ENCODE measurements around the gene CYFIP2.

Gene CYFIP2

DNA sequence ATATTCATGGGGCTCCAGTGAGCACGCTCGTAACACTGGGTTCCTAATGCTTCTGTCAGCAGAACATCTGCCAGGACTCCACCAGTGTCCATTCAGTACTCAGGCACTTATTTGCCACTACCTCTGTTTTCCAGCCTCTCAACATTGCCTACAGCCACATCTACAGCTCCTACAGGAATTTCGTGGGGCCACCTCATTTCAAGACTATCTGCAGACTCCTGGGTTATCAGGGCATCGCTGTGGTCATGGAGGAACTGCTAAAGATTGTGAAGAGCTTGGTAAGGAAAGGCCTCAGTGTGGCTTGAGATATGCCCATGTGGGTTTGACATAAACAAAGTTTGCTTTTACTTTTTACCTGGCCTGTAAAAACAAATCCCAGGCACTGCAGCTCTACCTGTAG lies 92.9 kb downstream of the CYFIP2 start:
- no peak for DNase-seq (ENCODE audit: low read depth in 2 of 2)

DNA sequence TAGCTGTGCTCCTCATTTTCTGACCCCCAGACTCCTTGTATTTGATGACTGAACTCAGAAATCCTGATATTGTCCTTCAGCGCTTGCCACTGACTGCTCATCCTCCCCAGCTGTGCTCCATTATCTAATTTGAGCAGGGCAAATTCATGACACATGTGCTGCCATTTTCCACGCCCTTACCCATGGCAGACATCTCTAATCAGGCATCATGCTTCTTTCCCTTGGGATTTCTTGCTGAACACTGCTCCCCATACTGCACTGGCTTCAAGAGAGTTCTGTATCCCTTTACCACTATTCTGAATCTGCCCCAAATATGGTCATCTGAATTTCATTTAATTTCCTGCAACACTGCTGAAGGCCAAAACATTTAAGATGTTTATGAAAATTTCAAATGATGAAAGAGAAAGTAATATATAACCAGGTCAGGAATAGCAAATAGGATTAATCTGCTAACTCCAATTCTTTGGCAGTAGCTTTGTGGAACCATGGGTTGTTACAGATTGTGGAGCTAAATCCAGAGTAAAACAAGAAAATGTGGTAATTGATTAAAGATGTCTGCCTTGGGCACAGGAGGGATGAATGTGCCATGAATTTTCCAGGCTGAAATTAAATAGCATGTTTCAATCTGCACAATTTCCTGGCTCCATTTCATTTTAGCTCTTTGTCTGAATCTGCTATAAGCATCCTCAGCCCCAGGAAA lies 93.6 kb downstream of the CYFIP2 start:
- no peak for DNase-seq (ENCODE audit: low read depth in 2 of 2)

DNA sequence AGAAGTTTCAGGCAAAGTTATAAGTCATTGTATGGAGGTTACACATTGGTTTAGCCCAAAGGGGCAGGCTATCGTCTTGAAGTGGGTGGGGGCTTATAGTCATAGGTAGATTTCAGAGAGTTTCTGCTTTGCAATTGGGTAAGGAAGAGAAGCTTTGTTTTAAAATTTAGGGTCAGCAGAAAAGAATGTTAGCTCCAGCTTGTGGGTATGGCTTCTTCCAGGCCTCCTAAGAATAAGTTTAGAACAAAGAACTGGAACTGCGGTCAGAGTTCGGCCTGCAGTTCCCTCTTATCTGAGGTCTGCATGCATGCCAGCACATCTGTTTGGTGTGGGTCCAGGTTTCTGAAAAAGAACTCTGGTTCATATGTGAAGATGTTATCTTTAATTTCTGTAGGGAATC lies 96.1 kb downstream of the CYFIP2 start:
- no peak for DNase-seq (ENCODE audit: low read depth in 2 of 2)

GRCh38 chr5:157362502-157362901 lies 96.6 kb downstream of the CYFIP2 start:
- DNase-seq (ENCODE audit: low read depth in 2 of 2): no peak

- no peak for DNase-seq (ENCODE audit: low read depth in 2 of 2)
Measured at GRCh38 chr5:157362982-157363381, 97.1 kb downstream of the CYFIP2 start.

- DNase-seq (ENCODE audit: low read depth in 2 of 2): no peak
Measured at GRCh38 chr5:157365732-157366131, 99.8 kb downstream of the CYFIP2 start.

DNA sequence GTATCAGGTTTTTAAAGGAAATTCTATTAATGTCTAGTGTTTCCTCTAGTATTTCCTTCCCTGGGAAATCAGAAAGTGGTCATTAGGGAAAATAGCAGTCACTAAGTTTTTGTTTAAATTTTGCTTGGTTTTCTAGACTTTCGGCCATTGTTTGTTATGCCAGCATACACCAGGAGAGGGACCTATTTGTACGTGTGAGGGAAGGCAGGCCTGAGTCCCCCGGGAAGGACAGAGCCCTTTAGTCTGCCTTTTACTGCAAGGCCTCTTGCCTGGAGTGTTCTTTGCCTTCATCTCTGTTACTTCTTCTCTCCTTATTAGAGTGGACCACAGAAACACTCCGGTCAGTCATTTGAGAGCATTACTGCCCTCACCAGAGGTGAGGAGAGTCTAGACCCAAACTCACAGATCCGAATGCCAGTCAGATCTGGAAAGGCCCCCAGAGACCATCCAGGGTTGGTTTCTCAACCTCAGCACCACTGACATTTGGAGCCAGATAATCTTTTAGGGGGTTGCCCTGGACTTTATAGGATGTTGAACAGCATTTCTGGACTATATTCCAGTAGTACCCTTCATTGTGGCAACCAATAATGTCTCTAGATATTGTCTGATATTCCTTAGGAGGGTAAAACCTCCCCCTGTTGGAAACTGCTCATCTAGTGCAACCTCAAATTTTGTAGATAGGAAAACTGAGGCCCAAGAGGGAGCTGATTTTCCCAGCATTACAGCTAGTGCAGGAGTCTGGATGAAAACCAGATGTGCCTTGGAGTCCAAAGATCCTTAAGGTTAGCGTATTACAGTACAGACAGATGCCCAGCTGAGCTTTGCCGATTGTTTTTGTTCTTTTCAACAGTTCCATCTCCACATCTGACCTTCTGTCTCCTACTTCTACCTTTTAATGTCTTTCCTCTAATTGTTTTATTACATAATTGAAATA lies 101.1 kb downstream of the CYFIP2 start:
- no peak for DNase-seq (ENCODE audit: low read depth in 2 of 2)

GRCh38 chr5:157369507-157369906 lies 103.6 kb downstream of the CYFIP2 start:
- no peak for DNase-seq (ENCODE audit: low read depth in 2 of 2)

DNA sequence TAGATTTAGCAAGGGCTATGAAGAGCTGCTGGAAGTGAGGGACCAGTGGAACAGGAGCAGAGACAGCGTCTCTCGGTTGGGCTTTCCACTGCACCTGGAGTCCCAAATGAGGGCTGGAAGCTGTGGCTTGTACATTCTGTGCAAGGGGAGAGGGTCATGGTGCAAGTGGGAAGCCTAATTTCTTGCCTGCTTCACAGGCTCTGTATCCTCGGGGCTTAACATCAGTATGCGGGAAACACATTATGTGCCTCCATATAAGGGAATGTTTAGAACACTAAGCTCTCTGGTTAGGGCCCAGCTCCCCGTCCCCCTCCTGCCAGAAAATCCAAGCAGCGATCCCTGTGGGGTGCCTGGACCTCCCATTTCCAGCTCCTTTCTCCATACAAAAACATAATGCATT lies 105.0 kb downstream of the CYFIP2 start:
- no peak for DNase-seq (ENCODE audit: low read depth in 2 of 2)

DNA sequence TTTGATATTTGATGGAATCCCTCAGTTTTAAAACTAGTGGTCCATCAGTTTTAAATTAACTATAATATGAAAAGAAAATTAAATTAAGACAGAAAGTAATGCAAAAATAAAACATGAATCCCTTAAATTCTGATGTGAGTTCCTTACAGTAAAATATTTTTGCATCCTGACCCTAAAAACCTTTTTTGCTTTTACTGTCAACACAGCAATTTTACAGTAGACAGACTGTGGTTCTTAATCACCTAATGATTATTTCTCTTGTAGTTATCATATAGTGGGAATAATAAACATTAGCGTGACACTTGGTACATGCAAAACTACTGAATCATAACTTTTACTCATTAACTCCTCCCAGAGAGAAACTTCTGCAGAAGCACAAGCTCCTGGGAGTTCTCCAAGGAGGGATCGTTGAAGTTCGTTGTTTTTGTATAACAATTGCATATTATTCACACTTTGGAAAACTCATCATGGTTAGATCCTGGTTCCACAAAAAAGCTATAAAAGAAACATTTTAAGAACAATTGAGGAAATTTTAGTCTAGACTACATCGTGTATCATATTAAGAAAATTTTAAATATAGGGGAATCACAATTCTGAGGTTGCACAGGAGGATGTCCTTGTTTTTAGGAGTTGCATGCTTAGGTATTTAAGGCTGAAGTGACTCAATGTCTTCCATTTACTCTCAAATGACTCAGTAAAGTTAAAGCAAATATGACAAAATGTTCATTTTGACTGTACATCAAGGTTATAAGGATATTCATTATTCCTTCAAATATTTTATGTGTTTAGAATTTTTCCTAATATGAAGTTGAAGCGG lies 105.9 kb downstream of the CYFIP2 start:
- DNase-seq (ENCODE audit: low read depth in 2 of 2): no peak

GRCh38 chr5:157372472-157372822 lies 106.5 kb downstream of the CYFIP2 start:
- DNase-seq (ENCODE audit: low read depth in 2 of 2): no peak

DNA sequence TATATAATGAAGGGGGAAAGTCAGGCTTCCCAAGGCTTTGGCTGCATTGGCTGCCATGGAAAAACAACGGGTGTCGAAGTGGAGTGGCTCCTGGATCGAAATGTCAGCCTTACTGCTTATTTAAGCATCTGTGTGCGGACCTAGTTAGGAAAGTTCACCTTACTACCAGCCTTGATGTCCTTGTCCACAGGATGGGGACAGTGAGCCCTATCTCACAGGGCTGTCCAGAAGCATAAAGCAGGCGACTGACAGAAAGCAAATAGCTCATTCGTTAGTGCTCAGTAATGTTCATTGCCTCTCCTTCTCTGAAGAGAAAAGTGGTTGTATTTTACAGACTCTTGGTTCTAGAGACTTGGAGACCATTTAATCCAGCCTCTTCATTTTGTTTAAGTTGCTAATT lies 112.6 kb downstream of the CYFIP2 start:
- DNase-seq (ENCODE audit: low read depth in 2 of 2): no peak

DNA sequence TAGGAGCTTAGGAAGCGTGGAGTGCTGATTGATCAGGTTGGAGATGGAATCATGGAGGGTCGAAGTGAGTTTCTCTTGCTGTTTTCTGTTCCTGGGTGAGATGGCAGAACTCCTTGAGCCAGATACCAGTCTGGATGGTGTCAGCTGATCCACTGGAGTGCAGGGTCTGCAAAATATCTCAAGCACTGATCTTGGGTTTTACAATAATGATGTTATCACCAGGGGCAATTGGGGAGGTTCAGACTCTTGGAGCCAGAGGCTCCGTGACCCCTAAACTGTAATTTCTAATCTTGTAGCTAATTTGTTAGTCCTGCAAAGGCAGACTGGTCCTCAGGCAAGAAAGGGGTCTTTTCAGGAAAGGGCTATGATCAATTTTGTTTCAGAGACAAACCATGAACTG lies 114.1 kb downstream of the CYFIP2 start:
- DNase-seq (ENCODE audit: low read depth in 2 of 2): no peak

GRCh38 chr5:157381746-157382145 lies 115.8 kb downstream of the CYFIP2 start:
- DNase-seq (ENCODE audit: low read depth in 2 of 2): no peak

DNA sequence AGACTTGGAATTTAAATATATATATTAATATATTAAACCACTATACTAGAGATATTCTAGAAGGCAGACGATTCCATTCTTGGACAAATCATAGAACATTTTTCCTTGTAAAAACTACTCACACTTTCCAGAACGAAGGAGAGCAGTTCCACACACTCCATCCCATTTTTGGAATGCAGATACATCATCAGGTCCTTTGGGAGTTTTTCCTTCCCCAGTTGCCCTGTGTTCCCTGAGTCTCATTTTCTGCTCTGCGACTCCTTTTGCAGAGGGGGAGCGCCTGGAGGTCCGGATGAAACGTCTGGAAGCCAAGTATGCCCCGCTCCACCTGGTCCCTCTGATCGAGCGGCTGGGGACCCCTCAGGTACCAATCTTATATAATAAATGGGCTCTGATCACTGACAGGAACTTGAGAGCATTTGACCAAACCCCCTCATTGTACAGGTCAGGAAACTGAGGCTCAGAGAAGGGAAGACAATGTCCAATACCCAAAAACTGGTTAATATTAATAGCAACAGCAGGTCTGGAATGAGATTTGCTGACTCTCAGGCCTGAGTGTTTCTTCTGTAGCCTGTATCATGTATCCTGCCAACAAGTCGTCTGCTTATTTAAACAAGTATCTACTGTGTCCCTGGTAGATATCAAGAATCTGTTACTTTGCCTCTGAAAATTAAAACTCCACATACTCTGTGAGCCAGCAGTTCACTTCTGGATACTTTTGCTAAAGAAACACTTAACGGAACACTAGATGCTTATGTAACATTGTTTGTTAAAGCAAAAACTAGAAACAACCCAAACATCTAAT lies 117.3 kb downstream of the CYFIP2 start:
- no peak for DNase-seq (ENCODE audit: low read depth in 2 of 2)

- DNase-seq (ENCODE audit: low read depth in 2 of 2): no peak
Measured at GRCh38 chr5:157384971-157385709, 119.2 kb downstream of the CYFIP2 start.

DNA sequence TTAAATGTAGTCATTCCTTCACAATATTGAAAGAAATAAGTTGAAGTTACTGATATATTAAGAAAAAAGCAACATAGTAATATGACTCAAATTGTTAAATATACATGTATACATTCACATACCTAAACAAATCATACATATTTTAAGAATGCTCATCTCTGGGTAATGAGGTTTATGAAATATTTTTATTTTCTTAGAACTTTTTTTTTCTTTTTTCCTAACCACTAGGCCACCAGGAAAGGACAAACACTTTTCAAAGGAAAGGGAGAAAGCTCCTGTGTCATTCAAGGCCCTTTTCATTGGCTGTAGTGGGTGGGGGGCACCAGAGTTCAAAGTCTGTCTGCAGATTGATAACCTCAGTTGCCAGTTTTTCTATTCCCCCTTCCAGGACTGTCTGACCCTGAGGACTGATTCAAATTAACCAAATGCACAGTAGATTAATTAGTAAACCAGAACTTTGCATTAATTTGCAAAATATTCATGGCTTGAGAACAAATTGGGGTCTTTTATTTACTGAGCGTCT lies 121.2 kb downstream of the CYFIP2 start:
- DNase-seq (ENCODE audit: low read depth in 2 of 2): no peak

DNA sequence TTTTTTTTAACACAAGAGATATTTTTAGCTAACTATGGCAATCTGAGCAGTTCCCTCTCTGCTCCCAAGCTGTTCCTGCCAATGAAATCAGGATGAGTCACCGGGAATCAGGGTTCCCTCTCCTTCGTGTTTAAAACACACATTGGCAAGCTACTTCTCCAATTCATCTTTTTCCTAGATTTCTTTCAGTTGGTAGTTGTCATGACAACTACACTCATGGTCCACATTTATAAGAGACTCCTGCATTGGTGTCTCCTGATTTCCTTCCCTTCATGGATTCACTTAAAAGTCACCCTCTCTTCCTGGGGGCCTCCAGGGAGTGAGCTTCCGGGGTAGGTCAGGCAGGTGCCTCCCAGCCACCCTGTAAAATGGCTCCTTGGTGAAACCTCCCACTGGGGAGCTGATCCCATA lies 121.8 kb downstream of the CYFIP2 start:
- no peak for DNase-seq (ENCODE audit: low read depth in 2 of 2)

GRCh38 chr5:157388111-157388710 lies 122.3 kb downstream of the CYFIP2 start:
- no peak for DNase-seq (ENCODE audit: low read depth in 2 of 2)

DNA sequence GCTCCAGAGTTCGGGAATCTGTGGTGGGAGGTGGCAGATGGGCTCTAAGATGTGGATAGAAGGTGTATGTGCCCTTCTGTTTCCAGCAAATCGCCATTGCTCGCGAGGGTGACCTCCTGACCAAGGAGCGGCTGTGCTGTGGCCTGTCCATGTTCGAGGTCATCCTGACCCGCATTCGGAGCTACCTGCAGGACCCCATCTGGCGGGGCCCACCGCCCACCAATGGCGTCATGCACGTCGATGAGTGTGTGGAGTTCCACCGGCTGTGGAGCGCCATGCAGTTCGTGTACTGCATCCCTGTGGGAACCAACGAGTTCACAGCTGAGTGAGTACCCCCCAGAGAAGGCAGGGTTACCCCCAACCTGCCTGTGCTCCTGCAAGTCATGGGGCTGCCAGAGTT lies 123.2 kb downstream of the CYFIP2 start:
- no peak for DNase-seq (ENCODE audit: low read depth in 2 of 2)

All from stimulated activated CD8-positive, alpha-beta memory T cell treated with anti-CD3 and anti-CD28 coated beads, Interleukin-15, amount 100 ng/mL, for 48 hours (primary cell).